CD4-positive, alpha-beta T cell treated with Interleukin-2 at 100 ng/mL for 4 hours (primary cell): ENCODE measurements around the gene ITM2C.

Experiments
- DNase-seq: peaks from one replicate; pipeline ENCODE4 v3.0.0-alpha.2; 2020; ENCODE audit warnings: low spot score

Gene ITM2C

DNA sequence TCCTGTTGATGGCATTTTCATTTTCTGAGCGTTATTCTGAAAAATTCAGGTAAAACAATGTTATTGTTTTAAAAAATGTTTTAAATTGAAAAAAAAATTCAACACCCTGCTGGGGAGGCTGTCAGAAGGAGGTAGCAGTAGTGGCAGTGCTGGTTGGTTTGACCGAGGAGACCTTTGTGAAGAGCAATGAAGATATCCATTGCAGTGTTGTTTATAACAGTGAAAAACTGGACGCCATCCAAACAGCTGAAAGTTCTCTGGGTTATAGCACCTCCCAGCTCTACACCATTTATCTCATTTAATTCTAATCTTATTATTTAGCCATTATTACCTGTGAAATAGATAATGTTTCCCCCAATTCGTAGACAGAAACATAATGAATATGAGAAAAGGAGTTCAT lies 12.6 kb upstream of the ITM2C start:
- no peak for DNase-seq

- DNase-seq, result no peak
Measured at GRCh38 chr2:230861552-230862255, 3.0 kb upstream of the ITM2C start.

DNA sequence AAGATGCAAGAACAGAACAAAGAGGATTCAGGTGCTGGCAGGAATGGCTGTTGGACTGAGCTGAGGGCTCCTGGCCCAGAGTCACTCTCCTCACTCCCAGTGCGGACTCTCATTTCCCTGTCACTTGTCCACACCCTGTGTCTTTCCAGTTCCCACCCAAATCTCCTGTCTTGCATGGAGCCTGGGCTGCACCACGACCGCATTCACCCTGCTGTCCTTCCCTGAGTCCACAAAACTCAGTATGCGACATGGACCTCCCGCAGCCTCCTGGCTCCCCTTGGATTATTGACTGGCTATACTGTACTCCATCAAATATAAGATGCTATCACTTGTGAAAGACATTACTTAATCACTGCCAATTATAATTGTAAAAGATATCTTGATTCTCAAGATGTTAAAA lies 2.5 kb upstream of the ITM2C start:
- DNase-seq, result no peak

GRCh38 chr2:230863031-230863430 lies 1.7 kb upstream of the ITM2C start:
- DNase-seq, result no peak

GRCh38 chr2:230863442-230864121 lies 1.2 kb upstream of the ITM2C start:
- DNase-seq, result no peak

- DNase-seq, result no peak
Measured at GRCh38 chr2:230864122-230864604, 579 bp upstream of the ITM2C start.

- no peak for DNase-seq
Measured at GRCh38 chr2:230865307-230865765, 594 bp downstream of the ITM2C start.

DNA sequence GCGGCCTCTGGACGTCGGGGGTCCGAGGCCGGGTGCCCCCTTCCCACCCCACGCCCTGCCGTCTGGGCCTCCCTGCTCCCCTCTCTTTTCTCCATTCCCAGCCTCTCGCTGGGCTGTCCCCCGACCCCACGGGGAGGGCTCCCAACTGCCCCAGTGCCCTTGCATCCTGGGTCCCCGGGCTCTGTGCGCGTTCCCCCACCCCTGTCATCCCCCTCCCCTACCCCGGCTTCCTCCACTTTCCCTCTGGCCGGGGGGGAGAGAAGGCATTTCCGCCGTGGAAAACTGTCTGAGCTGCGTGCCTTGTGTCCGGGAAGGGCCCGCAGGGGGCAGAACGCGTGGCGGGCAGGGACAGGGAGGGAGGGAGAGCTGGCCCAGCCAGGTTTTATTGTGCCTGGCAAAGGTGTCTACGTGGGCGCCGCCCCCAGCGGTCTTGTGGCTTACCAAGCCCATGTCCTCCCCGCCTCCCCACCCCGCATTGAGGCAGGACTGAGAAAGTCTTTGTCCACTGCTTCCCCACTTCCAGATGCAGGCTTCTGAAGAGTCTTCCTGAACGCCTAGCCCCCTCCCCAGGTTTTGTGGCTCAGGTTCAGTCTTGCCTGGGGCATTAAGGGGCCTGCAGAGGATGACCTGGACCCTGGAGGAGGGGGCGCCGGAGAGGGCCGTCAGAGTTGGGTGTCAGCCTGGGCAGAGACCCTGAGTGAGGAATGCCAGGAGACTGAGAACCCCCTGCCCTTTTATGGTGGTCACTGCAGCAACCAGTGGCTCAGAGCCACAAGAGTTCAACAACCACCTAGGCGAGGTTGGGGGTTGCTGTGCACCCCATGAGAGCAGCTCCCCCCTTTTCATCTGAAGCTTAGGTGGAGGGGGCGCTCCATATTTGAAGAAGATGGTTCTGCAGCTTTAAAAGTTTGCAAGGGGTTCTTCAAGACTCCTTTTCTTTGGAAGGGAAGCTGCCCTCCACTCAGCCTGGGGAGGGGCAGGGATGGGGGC lies 1.3 kb downstream of the ITM2C start:
- no peak for DNase-seq

GRCh38 chr2:230866756-230867523 lies 2.2 kb downstream of the ITM2C start:
- DNase-seq, result peak; percentile 65

DNA sequence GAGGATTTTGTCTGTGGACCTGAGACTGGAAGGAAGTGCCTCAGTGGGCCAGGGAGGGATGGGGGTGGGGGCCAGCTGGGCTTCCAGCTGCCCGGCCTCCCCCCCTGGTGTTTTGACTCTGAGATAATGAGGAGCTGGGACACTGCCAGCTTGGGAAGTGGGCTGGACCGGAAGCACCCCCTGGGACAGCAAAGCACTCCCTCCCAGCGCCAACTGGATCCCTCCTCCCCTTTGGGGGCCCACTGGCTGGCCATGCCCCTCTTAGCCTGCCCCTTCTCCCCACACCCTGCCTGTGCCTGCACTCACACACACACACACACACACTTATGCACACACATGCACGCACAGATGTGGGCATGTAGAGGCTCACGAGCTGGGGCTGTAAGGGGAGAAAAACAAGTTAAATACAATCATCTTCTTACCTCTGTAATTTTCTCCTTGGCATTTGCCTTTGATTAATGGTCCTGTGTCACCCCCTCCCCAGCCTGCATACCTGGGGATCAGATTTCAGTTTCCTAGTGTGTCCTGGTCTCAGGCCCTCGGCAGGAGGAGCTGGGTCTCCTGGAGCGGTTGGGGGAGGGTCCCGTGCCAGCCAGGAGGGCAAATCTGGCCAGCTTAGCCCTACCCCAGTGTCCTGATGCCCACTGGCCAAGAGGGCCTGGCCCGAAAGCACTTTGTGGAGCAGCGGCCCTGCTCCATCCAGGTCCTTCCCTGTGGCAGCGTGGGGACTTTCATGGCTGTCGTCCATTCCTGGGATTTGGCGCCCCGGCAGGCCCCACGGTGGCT lies 3.6 kb downstream of the ITM2C start:
- no peak for DNase-seq

DNA sequence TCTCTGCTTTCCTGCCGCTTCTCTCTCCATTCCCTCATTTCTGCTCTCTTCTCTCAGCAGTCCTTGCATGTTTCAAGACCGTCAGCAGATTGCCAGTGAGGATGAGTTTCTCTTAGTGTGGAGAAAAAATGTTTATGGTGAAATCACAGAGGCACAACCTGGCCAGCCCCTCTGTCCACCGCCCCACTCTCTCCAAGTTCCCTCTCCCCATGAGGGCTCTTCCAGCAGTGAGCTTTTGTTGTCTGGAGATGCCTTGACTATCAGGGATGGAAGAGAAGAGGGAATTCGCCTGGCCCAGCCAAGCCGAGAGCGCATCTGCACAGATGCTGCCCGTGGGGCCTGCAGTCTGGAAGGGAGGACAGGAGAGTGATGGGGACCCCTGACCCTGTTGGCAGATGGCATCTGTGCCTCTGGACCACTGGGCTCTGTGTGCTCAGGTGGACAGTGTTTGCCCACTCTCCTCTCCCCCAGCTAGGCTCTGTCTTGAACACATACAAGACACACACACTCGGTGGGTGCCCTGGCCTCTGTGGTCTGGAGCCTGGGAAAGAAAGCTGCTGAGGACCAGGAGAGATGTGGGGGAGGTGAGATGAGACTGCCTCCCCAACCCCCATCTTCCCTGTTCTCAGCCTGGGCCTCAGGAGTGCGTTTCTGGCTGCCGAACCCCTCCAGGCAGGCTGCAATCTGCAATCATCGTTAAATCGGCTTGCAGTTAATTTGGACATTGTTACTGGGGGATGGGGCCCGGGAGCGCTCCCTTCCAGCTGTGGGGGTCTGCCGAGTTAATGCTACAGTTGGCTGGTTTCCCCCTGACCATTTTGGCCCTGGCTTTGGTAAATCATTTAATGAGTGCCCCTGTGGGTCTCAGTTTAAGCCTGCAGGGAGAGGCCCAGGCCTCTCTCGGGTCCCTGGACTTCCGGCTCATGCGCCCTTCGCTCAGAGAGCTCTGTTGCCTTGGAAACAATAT lies 4.5 kb downstream of the ITM2C start:
- no peak for DNase-seq

GRCh38 chr2:230869914-230870543 lies 5.3 kb downstream of the ITM2C start:
- no peak for DNase-seq

DNA sequence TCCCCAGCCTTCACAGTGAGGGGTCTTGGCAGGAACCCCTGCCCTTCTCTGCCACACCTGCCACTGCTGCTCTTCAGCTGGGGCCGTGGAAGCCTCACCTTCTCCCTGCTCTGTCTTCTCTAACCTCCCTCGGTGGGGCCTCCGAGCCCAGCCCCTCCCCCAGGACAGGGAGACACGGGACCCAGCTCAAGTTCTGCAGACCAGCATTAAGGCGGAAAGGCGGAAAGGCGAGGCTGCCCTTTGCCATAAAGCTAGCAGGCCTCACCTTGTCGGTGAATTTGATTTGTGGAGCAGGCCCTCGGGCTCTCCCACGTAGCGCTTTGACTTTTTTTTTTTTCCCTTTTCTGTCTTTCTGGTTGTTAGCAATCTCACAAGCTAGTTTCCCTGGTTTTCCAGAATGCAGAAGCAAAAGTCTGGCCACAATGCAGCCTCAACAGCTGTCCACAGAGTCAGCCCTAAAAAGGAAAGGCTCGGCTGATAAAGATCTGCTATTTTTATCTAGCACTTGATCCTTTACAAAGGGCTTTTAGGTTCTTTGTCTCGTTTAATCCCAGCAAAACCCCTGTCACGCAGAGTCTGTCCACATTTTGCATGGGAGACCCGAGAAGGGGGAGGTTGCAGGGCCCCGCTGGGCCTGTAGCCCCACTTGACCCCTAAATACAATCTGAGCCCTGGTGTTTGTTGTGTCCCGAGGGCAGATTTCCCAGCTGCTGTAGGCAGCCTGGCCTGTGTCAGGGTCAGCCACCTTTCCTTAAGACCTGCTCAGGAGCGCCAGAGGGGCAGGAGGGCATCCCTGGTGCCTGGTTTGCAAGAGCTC lies 6.0 kb downstream of the ITM2C start:
- no peak for DNase-seq

GRCh38 chr2:230871361-230872150 lies 6.8 kb downstream of the ITM2C start:
- no peak for DNase-seq

GRCh38 chr2:230872151-230872967 lies 7.6 kb downstream of the ITM2C start:
- DNase-seq, result no peak

DNA sequence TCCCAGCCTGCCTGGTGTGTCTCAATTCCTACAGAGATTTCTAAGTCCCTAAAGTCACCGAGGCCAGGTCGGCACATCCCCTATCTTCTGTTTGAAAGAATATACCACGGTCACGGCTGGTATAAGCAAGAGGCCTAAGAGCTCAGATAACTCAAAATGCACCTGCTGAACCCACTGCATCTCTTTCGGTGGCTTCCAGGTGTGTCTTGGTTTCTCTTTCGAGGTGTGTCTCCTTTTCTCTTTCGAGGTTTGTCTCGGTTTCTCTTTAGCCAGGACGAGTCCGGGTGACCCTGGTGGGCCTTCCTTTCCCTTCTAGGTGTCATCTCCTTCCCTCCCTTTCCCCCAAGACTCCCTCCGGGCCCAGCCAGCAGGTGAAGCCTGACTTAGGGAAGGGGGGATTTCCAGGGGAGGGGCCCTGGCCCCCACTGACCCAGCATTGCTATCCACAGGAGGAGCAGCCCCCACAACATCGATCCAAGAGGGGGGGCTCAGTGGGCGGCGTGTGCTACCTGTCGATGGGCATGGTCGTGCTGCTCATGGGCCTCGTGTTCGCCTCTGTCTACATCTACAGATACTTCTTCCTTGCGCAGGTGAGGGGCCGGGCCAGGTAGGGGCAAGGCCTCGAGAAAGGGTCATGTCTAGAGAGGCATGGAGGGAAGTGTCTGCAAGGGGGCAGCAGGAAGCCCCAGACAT lies 8.4 kb downstream of the ITM2C start:
- no peak for DNase-seq
